D721Med (cell line): ENCODE data around the gene GPR39.

Source experiments
- DNase-seq: peaks from one replicate; pipeline ENCODE4 v3.0.0; 2011; ENCODE audit warnings: low spot score; ENCODE audit not compliant: insufficient read length
- FAIRE-seq: peaks from 2 replicates; lab custom pipeline; 2011; peaks lifted over from hg19 to GRCh38; lab: Jason Lieb, UNC
- TF ChIP-seq, protein P1 (sequence below): IDR thresholded peaks from 2 replicates; pipeline ENCODE4 v1.5.1; 2012; ENCODE audit warnings: mild to moderate bottlenecking, control low read depth; ENCODE audit not compliant: insufficient read depth; ENCODE audit errors: missing control alignments

The GPR39 gene

DNA sequence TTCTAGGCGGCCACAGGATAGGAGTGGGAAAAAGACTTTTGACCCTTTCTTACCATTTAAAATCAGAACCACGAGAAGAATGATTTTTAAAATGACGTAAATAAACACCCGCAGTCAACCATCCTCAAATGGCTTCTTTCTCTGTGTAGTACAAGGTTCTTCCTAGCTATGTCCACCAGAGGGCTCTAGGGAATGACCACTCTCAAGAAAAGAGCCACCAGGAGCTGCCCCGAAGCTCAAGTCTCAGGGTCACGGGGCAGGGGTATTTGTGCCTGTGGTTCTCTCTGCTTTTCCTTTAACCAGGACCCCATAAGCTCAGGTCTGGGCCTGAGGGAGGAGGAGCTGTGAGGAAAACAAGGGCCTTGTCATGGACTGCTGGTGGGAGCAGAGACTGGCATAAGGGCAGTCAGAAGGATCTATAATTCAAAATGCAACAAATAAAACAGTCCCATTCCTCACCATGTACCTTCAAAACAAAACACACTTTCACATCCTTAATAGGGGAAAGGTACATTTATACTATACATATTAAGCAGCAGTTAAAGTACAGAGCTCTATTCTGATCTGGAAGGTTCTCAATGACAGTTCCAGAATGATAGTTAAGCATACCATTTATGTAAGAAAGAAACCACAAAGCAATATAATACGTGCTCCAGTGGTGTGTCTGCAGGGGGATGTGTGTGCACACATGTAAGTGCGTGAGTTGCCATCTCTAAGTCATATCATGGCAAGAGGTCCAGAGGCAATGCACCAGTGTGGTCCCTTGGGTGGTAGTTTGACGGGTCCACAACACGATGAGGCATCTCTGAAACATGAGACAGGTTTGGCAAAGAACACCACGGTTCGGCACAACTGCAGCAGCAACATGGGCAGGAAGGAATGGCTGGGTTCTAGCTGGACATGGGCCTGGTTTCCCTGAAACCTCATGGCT is 234.8 kb downstream of the GPR39 start:
- DNase-seq (no peak), FAIRE-seq (no peak)
- TF ChIP-seq, protein P1, sequence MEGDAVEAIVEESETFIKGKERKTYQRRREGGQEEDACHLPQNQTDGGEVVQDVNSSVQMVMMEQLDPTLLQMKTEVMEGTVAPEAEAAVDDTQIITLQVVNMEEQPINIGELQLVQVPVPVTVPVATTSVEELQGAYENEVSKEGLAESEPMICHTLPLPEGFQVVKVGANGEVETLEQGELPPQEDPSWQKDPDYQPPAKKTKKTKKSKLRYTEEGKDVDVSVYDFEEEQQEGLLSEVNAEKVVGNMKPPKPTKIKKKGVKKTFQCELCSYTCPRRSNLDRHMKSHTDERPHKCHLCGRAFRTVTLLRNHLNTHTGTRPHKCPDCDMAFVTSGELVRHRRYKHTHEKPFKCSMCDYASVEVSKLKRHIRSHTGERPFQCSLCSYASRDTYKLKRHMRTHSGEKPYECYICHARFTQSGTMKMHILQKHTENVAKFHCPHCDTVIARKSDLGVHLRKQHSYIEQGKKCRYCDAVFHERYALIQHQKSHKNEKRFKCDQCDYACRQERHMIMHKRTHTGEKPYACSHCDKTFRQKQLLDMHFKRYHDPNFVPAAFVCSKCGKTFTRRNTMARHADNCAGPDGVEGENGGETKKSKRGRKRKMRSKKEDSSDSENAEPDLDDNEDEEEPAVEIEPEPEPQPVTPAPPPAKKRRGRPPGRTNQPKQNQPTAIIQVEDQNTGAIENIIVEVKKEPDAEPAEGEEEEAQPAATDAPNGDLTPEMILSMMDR: peak; percentile 56

DNA sequence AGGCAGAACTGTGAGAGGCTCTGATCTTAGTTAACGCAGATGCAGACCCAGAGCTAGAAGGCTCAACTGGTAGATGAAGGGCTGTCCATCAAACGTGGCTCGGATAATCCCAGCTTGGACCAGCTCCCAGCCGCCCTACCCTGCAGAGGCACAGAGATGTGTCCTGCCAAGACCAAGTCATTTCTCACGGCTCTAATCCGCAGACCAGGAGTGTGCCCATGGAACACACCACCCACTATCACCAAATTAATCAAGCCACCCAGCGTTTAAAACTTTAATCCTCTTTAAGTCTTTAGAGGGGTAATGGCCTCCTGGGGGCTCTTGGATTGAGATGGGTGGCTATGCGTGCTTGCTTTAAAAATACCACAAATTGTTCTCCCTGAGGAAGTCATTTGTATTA is 235.9 kb downstream of the GPR39 start:
- DNase-seq (no peak), FAIRE-seq (no peak)
- TF ChIP-seq, protein P1: no peak

DNA sequence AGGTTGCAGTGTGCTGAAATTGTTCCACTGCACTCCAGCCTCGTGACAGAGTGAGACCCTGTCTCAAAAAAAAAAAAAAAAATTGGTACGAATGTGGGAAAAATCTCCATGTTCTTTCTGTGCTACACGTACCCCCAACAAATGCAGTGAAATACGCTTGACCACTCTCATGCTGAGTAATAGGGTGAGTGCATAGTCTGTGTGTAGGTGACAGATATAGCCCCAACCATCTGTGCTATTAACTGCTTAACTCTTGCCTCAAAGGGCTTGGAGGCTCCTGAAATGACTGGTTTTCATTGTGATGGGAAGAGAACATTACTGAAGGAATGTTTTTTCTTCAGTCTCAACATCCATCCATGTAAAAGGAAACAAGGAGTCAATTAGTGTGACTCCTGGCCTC is 237.7 kb downstream of the GPR39 start:
- no peak for FAIRE-seq
- DNase-seq: no peak
- TF ChIP-seq, protein P1: no peak

DNA sequence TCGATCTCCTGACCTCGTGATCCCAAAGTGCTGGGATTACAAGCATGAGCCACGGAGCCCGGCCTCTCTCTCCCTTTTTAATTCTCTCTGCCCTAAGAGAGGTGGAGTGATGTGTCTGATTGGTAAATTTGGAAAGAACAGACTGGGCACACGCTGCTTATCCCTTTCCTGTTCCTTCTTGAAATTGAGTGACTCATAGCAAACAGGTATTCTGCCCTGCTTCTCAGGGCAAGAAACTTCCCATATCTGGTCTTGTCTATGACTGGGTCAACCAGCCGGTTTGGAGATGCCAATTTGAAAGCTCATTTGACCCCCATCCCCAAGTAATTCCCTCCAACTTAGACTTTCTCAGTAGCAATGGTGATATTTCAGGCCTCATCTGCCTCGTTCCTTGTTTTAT is 238.4 kb downstream of the GPR39 start:
- TF ChIP-seq, protein P1: no peak
- DNase-seq (no peak), FAIRE-seq (no peak)

DNA sequence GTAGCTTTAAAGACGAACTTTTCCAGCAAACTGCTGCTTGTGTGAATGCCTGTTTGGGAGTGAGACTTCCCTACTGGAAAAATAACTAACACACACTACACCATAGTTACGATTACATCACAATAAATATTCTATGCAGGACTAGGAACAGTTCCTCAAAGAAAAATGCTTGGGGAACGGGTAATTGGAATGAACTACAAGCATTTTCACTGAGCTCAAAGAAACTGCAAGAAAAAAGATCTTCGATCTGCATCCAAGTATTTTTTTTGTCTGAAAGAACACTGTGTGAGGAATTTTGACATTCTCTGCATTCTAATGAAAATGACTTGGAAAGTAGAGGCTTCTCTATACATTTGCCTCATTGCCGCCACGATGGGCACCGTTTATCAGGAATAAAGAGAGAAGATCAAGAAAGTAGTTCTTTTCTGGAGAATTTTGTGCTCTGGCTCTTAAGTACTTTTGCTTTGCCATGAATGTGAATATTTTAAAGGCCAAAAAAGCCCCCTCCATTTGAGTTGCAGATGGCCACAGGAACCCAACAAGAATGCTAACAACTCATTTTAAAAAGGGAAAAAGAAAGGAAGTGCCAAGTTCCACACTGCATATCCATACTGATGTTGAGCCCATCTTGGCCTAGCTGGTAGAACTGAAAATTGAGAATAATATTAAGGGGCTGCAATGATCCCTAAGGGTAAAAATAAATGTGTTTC is 239.8 kb downstream of the GPR39 start:
- FAIRE-seq (no peak), DNase-seq (no peak)
- TF ChIP-seq, protein P1: no peak

DNA sequence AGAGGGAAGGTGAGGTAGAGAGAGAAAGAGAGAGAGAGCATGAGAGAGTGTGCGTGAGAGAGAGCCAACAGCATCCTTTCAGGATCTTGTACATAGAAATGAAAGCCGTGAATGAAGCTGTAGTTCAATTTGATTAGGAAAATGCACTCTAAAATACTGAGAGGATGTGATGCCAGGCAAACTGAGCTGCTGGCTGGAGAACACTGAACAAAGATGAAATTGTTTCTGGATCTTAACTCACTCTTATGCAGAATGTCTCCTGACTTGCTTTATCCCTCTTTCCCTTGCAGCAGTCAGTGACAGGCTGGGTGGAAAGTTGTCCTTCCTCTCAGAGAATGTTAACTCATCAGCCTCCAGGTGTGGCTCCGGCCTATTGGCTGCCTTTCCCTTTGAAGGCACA is 242.7 kb downstream of the GPR39 start:
- TF ChIP-seq, protein P1: no peak
- DNase-seq (no peak), FAIRE-seq (no peak)
